SK-N-SH treated with all-trans-retinoic acid at 6 μM for 48 hours (cell line): ENCODE data around the gene HSPG2.

Experiments
- BACH2 ChIP-seq: fragments of 250-450 bp; sonication (Bioruptor Pico); IDR thresholded peaks from 2 replicates; pipeline ENCODE4 v1.9.0; 2021; ENCODE audit warnings: mild to moderate bottlenecking, borderline replicate concordance
- OSR1 ChIP-seq: fragments of 250-450 bp; sonication (Bioruptor Pico); IDR thresholded peaks from 2 replicates; pipeline ENCODE4 v1.8.0; 2022; ENCODE audit warnings: moderate library complexity, mild to moderate bottlenecking, inconsistent platforms
- PATZ1 ChIP-seq: fragments of 250-450 bp; sonication (Bioruptor Pico); IDR thresholded peaks from 2 replicates; pipeline ENCODE4 v1.8.0; 2020; ENCODE audit warnings: mild to moderate bottlenecking, moderate library complexity, borderline replicate concordance

- TF ChIP-seq BACH2: no peak
- TF ChIP-seq OSR1 (CRISPR knock-in tag): no peak
- TF ChIP-seq PATZ1 (CRISPR knock-in tag): no peak
Measured at GRCh38 chr1:21804536-21804935, 132.6 kb downstream of the HSPG2 start.
